ENCODE results near the gene ZYX. TPM values are rescaled to one million over a fixed set of nuclear protein-coding genes. Genes with fewer than 3 reads are reported as not detected.

ZYX gene
- total and polyA plus RNA-seq, 9 of the 15 experiments (the other 6 are each of a cell fraction or from before 2014, with no cell fraction given), result 1.8 to 130 (median 15.7) TPM

DNA sequence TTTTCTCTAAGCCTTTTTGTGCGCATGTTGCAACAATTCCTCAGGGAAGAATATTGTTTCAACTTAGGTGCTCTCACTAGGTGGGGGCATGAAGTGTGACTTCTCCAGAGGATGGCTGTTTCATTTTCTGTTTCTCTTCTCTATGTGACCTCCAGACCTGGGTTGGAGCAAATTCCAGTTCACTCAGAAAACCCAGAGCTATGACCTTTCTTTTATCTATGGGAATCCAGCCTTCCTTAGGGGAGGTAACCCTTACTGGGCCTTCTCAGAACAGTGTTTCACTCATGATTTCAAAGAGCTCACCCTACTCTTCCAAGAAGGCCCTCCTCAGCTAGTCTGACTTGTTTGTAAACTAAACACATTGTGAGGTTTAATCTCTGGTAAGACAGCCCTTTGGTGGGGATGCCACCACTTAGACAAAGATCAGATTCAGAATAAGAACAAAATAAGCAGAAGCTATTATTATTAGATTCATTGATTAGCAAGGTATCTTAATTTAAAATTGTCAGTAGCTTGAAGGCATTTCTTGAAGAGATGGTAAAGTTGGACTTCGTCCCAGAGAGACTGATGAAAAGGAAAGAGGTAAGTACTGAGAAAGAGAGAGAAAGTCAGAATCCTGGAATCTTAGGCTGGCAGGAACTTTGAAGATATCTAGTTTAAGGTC lies 45.5 kb downstream of the ZYX start (continued):
- peak; percentile 30 for TF ChIP-seq TBP (optimal IDR thresholded peaks at IDR 0.05; ENCODE audit: low read depth, low read length)
- TF ChIP-seq ZNF324 (CRISPR knock-in tag; IDR thresholded peaks at IDR 0.05), result no peak
- TF ChIP-seq, protein P1, sequence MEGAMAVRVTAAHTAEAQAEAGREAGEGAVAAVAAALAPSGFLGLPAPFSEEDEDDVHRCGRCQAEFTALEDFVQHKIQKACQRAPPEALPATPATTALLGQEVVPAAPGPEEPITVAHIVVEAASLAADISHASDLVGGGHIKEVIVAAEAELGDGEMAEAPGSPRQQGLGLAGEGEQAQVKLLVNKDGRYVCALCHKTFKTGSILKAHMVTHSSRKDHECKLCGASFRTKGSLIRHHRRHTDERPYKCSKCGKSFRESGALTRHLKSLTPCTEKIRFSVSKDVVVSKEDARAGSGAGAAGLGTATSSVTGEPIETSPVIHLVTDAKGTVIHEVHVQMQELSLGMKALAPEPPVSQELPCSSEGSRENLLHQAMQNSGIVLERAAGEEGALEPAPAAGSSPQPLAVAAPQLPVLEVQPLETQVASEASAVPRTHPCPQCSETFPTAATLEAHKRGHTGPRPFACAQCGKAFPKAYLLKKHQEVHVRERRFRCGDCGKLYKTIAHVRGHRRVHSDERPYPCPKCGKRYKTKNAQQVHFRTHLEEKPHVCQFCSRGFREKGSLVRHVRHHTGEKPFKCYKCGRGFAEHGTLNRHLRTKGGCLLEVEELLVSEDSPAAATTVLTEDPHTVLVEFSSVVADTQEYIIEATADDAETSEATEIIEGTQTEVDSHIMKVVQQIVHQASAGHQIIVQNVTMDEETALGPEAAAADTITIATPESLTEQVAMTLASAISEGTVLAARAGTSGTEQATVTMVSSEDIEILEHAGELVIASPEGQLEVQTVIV (CRISPR knock-in tag; IDR thresholded peaks at IDR 0.05; ENCODE audit: borderline replicate concordance), result no peak
- TF ChIP-seq ZNF263 (CRISPR knock-in tag; IDR thresholded peaks at IDR 0.05; ENCODE audit: borderline replicate concordance), result no peak
- peak; percentile 59; the same call in 1 of the 2 replicates for TF ChIP-seq ATF7 (IDR thresholded peaks at IDR 0.05)
- TF ChIP-seq, protein P2, sequence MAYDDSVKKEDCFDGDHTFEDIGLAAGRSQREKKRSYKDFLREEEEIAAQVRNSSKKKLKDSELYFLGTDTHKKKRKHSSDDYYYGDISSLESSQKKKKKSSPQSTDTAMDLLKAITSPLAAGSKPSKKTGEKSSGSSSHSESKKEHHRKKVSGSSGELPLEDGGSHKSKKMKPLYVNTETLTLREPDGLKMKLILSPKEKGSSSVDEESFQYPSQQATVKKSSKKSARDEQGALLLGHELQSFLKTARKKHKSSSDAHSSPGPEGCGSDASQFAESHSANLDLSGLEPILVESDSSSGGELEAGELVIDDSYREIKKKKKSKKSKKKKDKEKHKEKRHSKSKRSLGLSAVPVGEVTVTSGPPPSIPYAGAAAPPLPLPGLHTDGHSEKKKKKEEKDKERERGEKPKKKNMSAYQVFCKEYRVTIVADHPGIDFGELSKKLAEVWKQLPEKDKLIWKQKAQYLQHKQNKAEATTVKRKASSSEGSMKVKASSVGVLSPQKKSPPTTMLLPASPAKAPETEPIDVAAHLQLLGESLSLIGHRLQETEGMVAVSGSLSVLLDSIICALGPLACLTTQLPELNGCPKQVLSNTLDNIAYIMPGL (CRISPR knock-in tag; IDR thresholded peaks at IDR 0.05), result no peak
- TF ChIP-seq, protein P3, sequence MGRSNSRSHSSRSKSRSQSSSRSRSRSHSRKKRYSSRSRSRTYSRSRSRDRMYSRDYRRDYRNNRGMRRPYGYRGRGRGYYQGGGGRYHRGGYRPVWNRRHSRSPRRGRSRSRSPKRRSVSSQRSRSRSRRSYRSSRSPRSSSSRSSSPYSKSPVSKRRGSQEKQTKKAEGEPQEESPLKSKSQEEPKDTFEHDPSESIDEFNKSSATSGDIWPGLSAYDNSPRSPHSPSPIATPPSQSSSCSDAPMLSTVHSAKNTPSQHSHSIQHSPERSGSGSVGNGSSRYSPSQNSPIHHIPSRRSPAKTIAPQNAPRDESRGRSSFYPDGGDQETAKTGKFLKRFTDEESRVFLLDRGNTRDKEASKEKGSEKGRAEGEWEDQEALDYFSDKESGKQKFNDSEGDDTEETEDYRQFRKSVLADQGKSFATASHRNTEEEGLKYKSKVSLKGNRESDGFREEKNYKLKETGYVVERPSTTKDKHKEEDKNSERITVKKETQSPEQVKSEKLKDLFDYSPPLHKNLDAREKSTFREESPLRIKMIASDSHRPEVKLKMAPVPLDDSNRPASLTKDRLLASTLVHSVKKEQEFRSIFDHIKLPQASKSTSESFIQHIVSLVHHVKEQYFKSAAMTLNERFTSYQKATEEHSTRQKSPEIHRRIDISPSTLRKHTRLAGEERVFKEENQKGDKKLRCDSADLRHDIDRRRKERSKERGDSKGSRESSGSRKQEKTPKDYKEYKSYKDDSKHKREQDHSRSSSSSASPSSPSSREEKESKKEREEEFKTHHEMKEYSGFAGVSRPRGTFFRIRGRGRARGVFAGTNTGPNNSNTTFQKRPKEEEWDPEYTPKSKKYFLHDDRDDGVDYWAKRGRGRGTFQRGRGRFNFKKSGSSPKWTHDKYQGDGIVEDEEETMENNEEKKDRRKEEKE (IDR thresholded peaks at IDR 0.05; ENCODE audit: borderline replicate concordance in 1 of 2, control insufficient read depth in 1 of 2, low read depth in 2 of 2, low read length in 1 of 2), result 0 out of 4 replicates have a peak, but pooled peaks of 1 of the 2 experiments have one; percentile 67
- peak in 1 of 2 experiments; percentile 86; a peak in 2 of 4 replicates for TF ChIP-seq MAZ (CRISPR knock-in tag; conservative IDR thresholded peaks at IDR 0.05 in 1 of 2, IDR thresholded peaks at IDR 0.05 in 1 of 2)
- TF ChIP-seq PHB (CRISPR knock-in tag; IDR thresholded peaks at IDR 0.05), result no peak
- TF ChIP-seq, protein P4, sequence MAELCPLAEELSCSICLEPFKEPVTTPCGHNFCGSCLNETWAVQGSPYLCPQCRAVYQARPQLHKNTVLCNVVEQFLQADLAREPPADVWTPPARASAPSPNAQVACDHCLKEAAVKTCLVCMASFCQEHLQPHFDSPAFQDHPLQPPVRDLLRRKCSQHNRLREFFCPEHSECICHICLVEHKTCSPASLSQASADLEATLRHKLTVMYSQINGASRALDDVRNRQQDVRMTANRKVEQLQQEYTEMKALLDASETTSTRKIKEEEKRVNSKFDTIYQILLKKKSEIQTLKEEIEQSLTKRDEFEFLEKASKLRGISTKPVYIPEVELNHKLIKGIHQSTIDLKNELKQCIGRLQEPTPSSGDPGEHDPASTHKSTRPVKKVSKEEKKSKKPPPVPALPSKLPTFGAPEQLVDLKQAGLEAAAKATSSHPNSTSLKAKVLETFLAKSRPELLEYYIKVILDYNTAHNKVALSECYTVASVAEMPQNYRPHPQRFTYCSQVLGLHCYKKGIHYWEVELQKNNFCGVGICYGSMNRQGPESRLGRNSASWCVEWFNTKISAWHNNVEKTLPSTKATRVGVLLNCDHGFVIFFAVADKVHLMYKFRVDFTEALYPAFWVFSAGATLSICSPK (IDR thresholded peaks at IDR 0.05; ENCODE audit: borderline replicate concordance), result no peak
- TF ChIP-seq MIER1 (IDR thresholded peaks at IDR 0.05; ENCODE audit: low read depth), result no peak
- no peak for TF ChIP-seq HNRNPLL (IDR thresholded peaks at IDR 0.05; ENCODE audit: low read depth, low read length, poor library complexity, severe bottlenecking)
- TF ChIP-seq STAT5A (IDR thresholded peaks at IDR 0.05; ENCODE audit: borderline replicate concordance, low read length), result peak; percentile 94
- peak; percentile 94 for TF ChIP-seq ARID1B (IDR thresholded peaks at IDR 0.05)
- TF ChIP-seq, protein P5, sequence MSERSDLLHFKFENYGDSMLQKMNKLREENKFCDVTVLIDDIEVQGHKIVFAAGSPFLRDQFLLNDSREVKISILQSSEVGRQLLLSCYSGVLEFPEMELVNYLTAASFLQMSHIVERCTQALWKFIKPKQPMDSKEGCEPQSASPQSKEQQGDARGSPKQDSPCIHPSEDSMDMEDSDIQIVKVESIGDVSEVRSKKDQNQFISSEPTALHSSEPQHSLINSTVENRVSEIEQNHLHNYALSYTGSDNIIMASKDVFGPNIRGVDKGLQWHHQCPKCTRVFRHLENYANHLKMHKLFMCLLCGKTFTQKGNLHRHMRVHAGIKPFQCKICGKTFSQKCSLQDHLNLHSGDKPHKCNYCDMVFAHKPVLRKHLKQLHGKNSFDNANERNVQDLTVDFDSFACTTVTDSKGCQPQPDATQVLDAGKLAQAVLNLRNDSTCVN (CRISPR knock-in tag; IDR thresholded peaks at IDR 0.05), result no peak

Data from K562 (cell line).